Measurements from ENCODE around the gene SRD5A3. TPM values are rescaled to one million over a fixed set of nuclear protein-coding genes. Genes with fewer than 3 reads are reported as not detected.

The SRD5A3 gene
- total RNA-seq, 4 donors from 2014 or later: 11.0 to 18.7 (median 15.5) TPM

GRCh38 chr4:55358246-55358645, 12.2 kb downstream of the SRD5A3 start:
- TF ChIP-seq, protein P1, sequence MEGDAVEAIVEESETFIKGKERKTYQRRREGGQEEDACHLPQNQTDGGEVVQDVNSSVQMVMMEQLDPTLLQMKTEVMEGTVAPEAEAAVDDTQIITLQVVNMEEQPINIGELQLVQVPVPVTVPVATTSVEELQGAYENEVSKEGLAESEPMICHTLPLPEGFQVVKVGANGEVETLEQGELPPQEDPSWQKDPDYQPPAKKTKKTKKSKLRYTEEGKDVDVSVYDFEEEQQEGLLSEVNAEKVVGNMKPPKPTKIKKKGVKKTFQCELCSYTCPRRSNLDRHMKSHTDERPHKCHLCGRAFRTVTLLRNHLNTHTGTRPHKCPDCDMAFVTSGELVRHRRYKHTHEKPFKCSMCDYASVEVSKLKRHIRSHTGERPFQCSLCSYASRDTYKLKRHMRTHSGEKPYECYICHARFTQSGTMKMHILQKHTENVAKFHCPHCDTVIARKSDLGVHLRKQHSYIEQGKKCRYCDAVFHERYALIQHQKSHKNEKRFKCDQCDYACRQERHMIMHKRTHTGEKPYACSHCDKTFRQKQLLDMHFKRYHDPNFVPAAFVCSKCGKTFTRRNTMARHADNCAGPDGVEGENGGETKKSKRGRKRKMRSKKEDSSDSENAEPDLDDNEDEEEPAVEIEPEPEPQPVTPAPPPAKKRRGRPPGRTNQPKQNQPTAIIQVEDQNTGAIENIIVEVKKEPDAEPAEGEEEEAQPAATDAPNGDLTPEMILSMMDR (IDR thresholded peaks at IDR 0.05; ENCODE audit: low read depth): no peak

DNA sequence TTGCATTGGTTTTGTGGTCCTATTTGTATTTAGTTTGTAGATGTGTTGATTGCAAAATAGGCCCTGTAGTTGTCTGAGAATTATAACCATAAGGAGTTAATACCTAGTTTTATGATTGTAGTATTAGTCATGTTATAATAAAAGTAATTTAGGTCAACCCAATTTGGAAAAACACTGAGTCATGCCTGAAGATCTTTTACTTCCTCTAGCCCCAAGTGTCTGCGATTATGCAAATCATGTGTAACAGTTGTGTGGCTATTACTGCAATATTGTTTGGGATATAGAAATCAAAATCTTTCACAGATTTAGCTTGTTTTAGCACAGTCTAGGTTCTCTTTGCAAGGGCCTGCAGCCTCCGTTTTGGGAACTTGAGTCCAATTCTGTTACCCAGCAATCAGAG, 12.6 kb downstream of the SRD5A3 start:
- TF ChIP-seq, protein P1 (IDR thresholded peaks at IDR 0.05; ENCODE audit: low read depth): no peak

DNA sequence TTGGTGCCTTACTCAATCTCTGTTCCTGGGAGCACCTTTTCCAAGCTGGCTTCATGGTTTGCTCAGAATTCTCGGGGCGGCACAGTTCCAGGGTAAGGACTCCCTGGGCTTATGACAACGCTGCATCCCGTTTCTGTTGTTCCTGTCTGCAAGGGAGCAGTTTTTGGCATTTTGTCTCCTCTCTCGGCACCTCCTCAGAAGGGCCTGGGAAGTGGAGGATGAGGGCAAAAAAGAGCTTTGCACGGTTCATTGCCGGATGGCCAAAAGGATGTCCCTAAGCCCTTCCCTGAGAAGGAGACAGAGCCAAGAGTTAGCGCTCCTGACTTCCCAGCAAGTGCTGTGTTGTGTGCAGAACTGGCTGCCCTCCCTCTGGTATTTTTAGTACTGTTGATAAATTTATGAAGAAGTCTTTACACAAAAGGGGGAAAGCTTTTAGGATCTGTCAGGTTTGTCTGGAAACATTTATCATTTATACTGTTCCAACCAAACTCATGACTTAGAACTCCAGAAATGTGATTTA, 13.4 kb downstream of the SRD5A3 start:
- TF ChIP-seq, protein P1 (IDR thresholded peaks at IDR 0.05; ENCODE audit: low read depth): no peak

DNA sequence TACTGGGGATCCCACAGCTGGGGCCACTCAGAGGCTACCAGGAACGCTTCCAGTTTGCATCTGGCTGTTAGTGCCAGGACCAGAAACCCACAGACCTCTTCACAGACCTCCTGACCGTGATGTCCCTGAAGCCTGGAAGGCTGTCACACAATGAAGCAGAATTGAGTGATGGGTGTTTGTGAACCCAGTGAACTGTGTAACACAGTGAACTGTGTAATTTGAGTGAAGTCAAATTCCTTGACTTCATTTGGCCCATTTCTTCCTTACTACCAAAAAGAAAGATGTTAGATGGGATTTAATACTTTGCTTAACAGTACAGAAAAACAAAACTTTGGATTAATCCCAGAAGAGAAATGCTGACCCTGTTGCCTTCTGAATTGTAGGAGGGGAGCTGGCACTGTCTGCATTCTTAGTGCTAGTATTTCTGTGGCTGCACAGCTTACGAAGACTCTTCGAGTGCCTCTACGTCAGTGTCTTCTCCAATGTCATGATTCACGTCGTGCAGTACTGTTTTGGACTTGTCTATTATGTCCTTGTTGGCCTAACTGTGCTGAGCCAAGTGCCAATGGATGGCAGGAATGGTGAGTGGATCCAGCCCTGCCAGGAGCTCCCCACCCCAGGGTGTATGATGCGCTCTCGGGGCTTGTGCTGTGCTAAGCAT, 17.8 kb downstream of the SRD5A3 start:
- TF ChIP-seq, protein P1 (IDR thresholded peaks at IDR 0.05; ENCODE audit: low read depth): no peak

DNA sequence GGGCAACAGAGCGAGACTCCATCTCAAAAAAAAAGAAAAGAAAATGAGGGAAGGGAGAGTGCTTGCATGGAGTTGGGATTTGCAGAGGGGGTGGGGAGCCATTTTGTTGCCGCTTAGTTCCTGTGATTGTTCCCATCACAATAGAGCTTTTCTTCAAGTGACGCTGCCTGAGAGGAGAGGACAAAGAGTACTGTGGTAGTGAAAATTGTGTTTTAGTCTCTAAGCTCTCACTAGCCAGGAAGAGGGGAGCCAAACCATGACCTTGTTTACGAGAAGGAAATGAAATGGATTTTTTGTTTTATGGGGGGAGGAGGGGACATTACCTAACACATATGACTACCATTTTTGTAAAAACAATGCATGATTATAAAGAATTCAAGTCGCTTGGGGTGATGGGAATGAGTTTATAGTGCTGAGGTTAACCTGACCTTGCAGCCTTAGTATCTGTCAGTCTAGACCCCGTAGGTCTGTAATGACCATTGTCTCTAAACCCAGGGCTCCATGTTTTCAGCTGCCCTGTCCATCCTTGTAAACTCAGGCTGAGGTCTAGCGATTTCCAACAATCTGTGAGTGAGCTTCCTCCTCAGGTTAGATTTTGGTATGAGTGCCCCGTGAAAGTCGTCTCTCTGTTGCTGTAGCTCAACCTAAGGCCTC, 18.8 kb downstream of the SRD5A3 start:
- TF ChIP-seq, protein P1 (IDR thresholded peaks at IDR 0.05; ENCODE audit: low read depth): no peak

DNA sequence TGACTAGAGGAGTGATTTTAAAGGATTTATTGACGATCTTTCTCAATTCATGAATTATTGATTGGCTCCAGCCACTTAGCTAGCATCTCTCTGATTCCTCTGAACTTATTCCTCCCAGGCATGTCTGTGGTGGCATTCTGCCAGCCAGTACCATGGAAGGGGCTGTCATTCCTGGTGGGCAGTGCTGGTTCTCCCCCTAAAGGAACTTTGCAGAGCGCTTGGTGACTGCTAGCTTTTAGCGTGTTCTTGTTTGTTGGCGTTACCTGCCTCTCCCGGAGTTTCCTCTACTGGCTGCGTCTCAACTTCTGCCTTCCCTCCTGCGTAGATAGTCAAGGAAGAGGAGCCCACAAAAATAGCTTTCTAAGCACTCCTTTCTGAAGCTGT, 19.3 kb downstream of the SRD5A3 start:
- TF ChIP-seq, protein P1 (IDR thresholded peaks at IDR 0.05; ENCODE audit: low read depth): no peak

DNA sequence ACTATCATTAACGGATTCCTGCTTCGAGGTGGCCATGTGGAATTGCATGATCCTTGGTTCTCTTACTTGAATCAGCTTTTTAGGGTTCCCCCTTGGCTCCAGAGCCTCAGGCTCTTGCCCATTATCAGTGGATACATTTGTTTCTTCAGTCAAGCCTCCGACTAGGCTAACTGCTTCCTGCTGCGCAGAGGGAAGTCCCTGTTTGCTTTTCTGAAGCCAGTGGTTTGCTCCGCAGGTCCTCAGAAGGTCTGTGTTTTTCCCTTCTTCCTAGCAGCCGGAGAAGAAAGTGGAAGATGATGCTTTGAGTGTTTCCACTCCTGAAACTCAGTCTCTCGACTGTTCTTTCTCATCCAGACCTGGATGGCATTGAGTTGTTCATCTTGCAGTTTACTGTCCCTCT, 20.6 kb downstream of the SRD5A3 start:
- TF ChIP-seq, protein P1 (IDR thresholded peaks at IDR 0.05; ENCODE audit: low read depth): no peak

Measured in subcutaneous adipose tissue (tissue), 4 donors.